GM23338 (cell line): ENCODE measurements around the gene NYAP1. TPM values are rescaled to one million over a fixed set of nuclear protein-coding genes. Genes with fewer than 3 reads are reported as not detected.
A peak's percentile ranks its signal among the peaks of the same experiment; 100 is the strongest.

Experiments
- ATAC-seq: fragments of 200-7000 bp; cut with Tn5 transposase; 3 replicates; pipeline ENCODE4 v1.9.1; 2020
- DNase-seq: peaks from one replicate; pipeline ENCODE4 v3.0.0-alpha.2; 2015; ENCODE audit warnings: low spot score
- H2AFZ ChIP-seq: fragments of 200-600 bp; sonication (generic); 2 replicates; pipeline ENCODE4 v1.8.0; 2016; ENCODE audit warnings: antibody characterized with exemption, mild to moderate bottlenecking, moderate library complexity
- H3F3A ChIP-seq: fragments of 200-600 bp; sonication (generic); replicated peaks from 2 replicates; pipeline ENCODE4 v1.8.0; 2017; ENCODE audit warnings: antibody characterized with exemption, mixed run types, low read depth
- H3K27ac ChIP-seq: fragments of 200-600 bp; sonication (generic); 2 replicates; pipeline ENCODE4 v1.6.1; 2016; ENCODE audit warnings: low read depth
- H3K27me3 ChIP-seq: fragments of 200-600 bp; sonication (generic); 2 replicates; pipeline ENCODE4 v1.8.0; 2016; ENCODE audit warnings: mild to moderate bottlenecking, mixed run types, moderate library complexity; ENCODE audit not compliant: insufficient read depth
- H3K36me3 ChIP-seq: fragments of 200-600 bp; sonication (generic); 2 replicates; pipeline ENCODE4 v1.8.0; 2016; ENCODE audit warnings: mild to moderate bottlenecking; ENCODE audit not compliant: insufficient read depth
- H3K4me1 ChIP-seq: fragments of 200-600 bp; sonication (generic); 2 replicates; pipeline ENCODE4 v1.8.0; 2016; ENCODE audit warnings: mild to moderate bottlenecking, moderate library complexity; ENCODE audit not compliant: insufficient read depth
- H3K4me2 ChIP-seq: fragments of 200-600 bp; sonication (generic); 2 replicates; pipeline ENCODE4 v1.7.1; 2017; ENCODE audit warnings: mixed run types
- H3K4me3 ChIP-seq: fragments of 200-600 bp; sonication (generic); 2 replicates; pipeline ENCODE4 v1.6.1; 2016; ENCODE audit warnings: mixed run types
- H3K79me2 ChIP-seq: fragments of 200-600 bp; sonication (generic); replicated peaks from 2 replicates; pipeline ENCODE4 v1.8.0; 2017; ENCODE audit warnings: mild to moderate bottlenecking; ENCODE audit not compliant: insufficient read depth
- H3K9me2 ChIP-seq: fragments of 200-600 bp; sonication (generic); 2 replicates; pipeline ENCODE4 v1.8.0; 2017; ENCODE audit not compliant: insufficient read depth
- H4K20me1 ChIP-seq: fragments of 200-600 bp; sonication (generic); replicated peaks from 2 replicates; pipeline ENCODE4 v1.8.0; 2017; ENCODE audit warnings: mild to moderate bottlenecking; ENCODE audit not compliant: insufficient read depth
- H3K27ac Mint-ChIP-seq: 2 replicates; pipeline ENCODE4 v1.8.0; 2020; ENCODE audit warnings: inconsistent platforms, mild to moderate bottlenecking, moderate library complexity, mixed read lengths
- H3K27me3 Mint-ChIP-seq: 3 replicates; pipeline ENCODE4 v1.8.0; 2022; ENCODE audit warnings: low read depth, mild to moderate bottlenecking, moderate library complexity, mixed read lengths, inconsistent platforms; ENCODE audit not compliant: insufficient read depth, poor library complexity
- H3K36me3 Mint-ChIP-seq: 3 replicates; pipeline ENCODE4 v1.8.0; 2021; ENCODE audit warnings: low read depth, mild to moderate bottlenecking, inconsistent platforms, moderate library complexity, mixed read lengths
- H3K4me1 Mint-ChIP-seq: 3 replicates; pipeline ENCODE4 v1.8.0; 2020; ENCODE audit warnings: mild to moderate bottlenecking, inconsistent platforms, mixed read lengths
- H3K4me3 Mint-ChIP-seq: 3 replicates; pipeline ENCODE4 v1.8.0; 2021; ENCODE audit warnings: moderate library complexity, mild to moderate bottlenecking, inconsistent platforms, mixed read lengths
- H3K9me3 Mint-ChIP-seq: 3 replicates; pipeline ENCODE4 v1.8.0; 2020; ENCODE audit warnings: moderate library complexity, mild to moderate bottlenecking, inconsistent platforms, mixed read lengths
- CREB1 ChIP-seq: fragments of 250-450 bp; sonication (Bioruptor Pico); IDR thresholded peaks from 2 replicates; pipeline ENCODE4 v1.5.0; 2020; ENCODE audit warnings: low read depth, mild to moderate bottlenecking, moderate library complexity
- EZH2phosphoT487 ChIP-seq: fragments of 200-600 bp; sonication (generic); IDR thresholded peaks from one replicate; pipeline ENCODE4 v1.8.1; 2018; ENCODE audit warnings: antibody characterized with exemption; ENCODE audit not compliant: unreplicated experiment
- JUNB ChIP-seq: IDR thresholded peaks from one replicate; pipeline ENCODE4 v1.6.1; 2016; ENCODE audit warnings: antibody characterized with exemption; ENCODE audit not compliant: unreplicated experiment
- NANOG ChIP-seq: IDR thresholded peaks from 2 replicates; pipeline ENCODE4 v1.6.1; 2016; ENCODE audit warnings: antibody characterized with exemption, borderline replicate concordance
- POLR2AphosphoS5 ChIP-seq: IDR thresholded peaks from 2 replicates; pipeline ENCODE4 v1.6.1; 2016; ENCODE audit warnings: antibody characterized with exemption, low read depth
- ZNF114 ChIP-seq: fragments of 250-450 bp; sonication (Bioruptor Pico); IDR thresholded peaks from 2 replicates; pipeline ENCODE4 v1.5.0; 2020; ENCODE audit warnings: mild to moderate bottlenecking, moderate library complexity
- ZNF331 ChIP-seq: fragments of 250-450 bp; sonication (Bioruptor Pico); IDR thresholded peaks from 2 replicates; pipeline ENCODE4 v1.5.0; 2020; ENCODE audit warnings: low read depth, mild to moderate bottlenecking, moderate library complexity
- polyA plus RNA-seq: library from polyadenylated mRNA; unstranded; fragments of >200 nt; fragmentation: Nextera tagmentation; extraction: Ambion mirVana; gene quantifications from 2 replicates; pipeline ENCODE4 v1.2.1, GENCODE V29; 2016
- total RNA-seq: library from RNA; depleted of rRNA; stranded (reverse); fragments of >200 nt; shearing (Covaris generic); gene quantifications from 2 replicates; pipeline ENCODE4 v1.2.3, GENCODE V29; 2014
- TF ChIP-seq, protein P1 (sequence below), 2 experiments: fragments of 200-600 bp in 1 of 2; sonication (generic) in 1 of 2; conservative IDR thresholded peaks; 2 replicates each; pipeline versions ENCODE4 v1.5.1 to v1.6.1; 2016 to 2017; ENCODE audit warnings: antibody characterized with exemption in 2 of 2, low read depth in 2 of 2, mild to moderate bottlenecking in 2 of 2, moderate library complexity in 1 of 2

NYAP1 gene
- total and polyA plus RNA-seq, 2 experiments from 2014 or later = 0.19 to 4.9 TPM

DNA sequence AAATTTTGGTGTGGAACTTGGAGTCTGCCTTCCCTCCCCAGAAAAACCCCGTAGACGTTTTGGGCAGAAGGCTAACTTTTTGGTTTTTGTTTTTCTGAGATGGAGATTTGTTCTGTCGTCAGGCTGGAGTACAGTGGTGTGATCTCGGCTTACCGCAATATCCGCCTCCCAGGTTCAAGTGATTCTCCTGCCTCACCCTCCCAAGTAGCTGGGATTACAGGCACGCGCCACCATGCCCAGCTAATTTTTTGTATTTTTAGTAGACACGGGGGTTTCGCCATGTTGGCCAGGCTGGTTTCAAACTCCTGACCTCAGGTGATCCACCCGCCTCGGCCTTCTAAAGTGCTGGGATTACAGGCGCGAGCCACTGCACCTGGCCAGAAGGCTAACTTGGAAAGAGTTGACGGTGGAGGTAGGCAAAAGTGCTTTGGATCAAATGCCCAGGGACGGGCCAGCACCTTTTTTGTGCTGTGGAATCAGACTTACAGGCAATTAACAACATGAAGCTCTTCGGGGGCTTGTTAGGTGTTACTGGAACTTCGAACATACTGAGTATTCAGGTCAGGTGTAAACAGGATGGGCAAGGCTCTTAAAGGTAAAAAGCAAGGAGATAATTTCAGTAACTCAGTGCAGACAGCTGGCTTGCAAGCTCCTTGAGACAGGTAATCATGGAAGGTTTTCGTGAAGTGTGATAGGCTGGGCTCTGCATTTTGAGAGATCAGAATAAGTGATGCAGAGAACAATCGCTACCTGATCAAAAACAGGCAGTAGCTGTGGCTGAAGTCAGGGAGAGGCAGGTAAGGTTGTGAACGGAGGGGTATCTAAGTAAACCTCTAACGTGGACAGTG, 49.2 kb upstream of the NYAP1 start:
- H3K36me3 Mint-ChIP-seq = peaks cover 53% of the 10 kb centered on the region
- DNase-seq = no peak
- H3K36me3 ChIP-seq = peaks cover 9% of the 10 kb centered on the region; the same call in 1 of the 2 replicates
- no peak for ATAC-seq
- peaks cover 3% of the 10 kb centered on the region; the same call in 1 of the 2 replicates for H4K20me1 ChIP-seq
- H3K79me2 ChIP-seq = peaks cover 44% of the 10 kb centered on the region
- H3K27ac Mint-ChIP-seq = peak overlapping the region; percentile 96
- peaks cover 39% of the 10 kb centered on the region for H3F3A ChIP-seq
- peak overlapping the region; percentile 98 for H3K4me2 ChIP-seq
- no peaks in the 10 kb centered on the region for H3K9me2 ChIP-seq
- TF ChIP-seq ZNF331 = no peak
- no peak for TF ChIP-seq ZNF114 (CRISPR knock-in tag)
- no peak for TF ChIP-seq CREB1 (CRISPR knock-in tag)
- TF ChIP-seq, protein P1, sequence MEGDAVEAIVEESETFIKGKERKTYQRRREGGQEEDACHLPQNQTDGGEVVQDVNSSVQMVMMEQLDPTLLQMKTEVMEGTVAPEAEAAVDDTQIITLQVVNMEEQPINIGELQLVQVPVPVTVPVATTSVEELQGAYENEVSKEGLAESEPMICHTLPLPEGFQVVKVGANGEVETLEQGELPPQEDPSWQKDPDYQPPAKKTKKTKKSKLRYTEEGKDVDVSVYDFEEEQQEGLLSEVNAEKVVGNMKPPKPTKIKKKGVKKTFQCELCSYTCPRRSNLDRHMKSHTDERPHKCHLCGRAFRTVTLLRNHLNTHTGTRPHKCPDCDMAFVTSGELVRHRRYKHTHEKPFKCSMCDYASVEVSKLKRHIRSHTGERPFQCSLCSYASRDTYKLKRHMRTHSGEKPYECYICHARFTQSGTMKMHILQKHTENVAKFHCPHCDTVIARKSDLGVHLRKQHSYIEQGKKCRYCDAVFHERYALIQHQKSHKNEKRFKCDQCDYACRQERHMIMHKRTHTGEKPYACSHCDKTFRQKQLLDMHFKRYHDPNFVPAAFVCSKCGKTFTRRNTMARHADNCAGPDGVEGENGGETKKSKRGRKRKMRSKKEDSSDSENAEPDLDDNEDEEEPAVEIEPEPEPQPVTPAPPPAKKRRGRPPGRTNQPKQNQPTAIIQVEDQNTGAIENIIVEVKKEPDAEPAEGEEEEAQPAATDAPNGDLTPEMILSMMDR (conservative IDR thresholded peaks at IDR 0.05; ENCODE audit: low read depth in 2 of 2) = no peak
- TF ChIP-seq JUNB = no peak
- no peak for TF ChIP-seq NANOG
- TF ChIP-seq EZH2phosphoT487 = no peak
- TF ChIP-seq POLR2AphosphoS5 = no peak
- H3K27ac ChIP-seq = peak overlapping the region; percentile 83
- H3K4me3 Mint-ChIP-seq = peak overlapping the region; percentile 86
- peaks cover 48% of the 10 kb centered on the region for H3K4me1 Mint-ChIP-seq
- H3K27me3 Mint-ChIP-seq = peaks cover 26% of the 10 kb centered on the region
- no peaks in the 10 kb centered on the region for H3K27me3 ChIP-seq
- peaks cover 29% of the 10 kb centered on the region; the same call in 1 of the 2 replicates for H3K4me1 ChIP-seq
- H3K9me3 Mint-ChIP-seq = peaks cover 1% of the 10 kb centered on the region
- no peak overlapping the region for H2AFZ ChIP-seq
- H3K4me3 ChIP-seq = peak overlapping the region; percentile 70

DNA sequence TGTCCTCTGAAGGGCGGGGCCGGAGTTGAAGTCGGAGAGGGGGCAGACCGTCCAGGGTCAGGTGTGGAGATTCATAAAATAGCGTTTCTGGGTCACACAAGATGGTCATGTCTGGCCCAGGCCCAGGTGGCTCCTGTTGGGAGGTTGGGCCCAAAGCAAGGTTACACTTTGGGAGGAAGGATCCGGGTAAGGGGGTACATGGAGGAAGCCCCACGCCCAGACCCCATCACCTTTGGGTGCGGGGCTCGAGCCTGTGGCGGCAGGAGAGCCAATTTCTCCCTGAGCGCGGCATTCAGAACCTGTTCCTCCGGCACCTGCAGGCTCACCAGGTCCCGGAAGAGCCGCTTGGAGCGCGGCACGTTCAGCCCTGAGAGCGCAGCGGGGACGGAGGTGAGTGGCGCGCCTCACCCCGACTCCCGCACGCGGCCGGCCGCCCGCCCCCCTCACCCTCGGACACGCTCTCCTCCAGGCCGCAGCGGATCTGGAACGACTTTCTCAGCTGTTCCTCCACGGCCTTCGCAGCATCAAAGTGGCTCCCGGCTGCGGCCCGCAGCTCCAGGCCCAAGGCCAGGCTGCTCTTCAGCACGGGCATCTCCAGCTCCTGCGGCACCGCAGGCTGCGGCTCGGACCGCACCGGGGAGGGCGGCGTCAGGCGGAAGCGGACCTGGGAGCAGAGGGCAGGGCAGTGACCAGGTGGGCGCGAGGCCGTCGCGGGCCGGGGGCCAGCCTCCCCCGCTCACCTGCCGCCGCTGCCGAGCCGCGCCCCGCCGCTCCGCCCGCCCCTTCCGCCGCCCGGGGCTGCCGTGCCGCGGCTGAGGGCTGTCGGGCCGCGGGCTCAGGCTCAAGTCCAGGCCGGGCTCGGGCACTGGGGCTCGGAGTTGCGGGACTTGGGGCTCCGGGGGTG, 48.1 kb upstream of the NYAP1 start:
- H3K4me1 Mint-ChIP-seq = peaks cover 45% of the 10 kb centered on the region
- H3K4me3 Mint-ChIP-seq = peak overlapping the region; percentile 88
- DNase-seq (peak; percentile 64), ATAC-seq (peak; percentile 43)
- Histone ChIP-seq H3K4me2 (peak overlapping the region; percentile 98), H3K36me3 (peaks cover 9% of the 10 kb centered on the region; the same call in 1 of the 2 replicates), H3K27me3 (no peaks in the 10 kb centered on the region), H2AFZ (no peak overlapping the region), H3K4me1 (peaks cover 28% of the 10 kb centered on the region; the same call in 1 of the 2 replicates), H4K20me1 (peaks cover 3% of the 10 kb centered on the region; the same call in 1 of the 2 replicates), H3K79me2 (peaks cover 39% of the 10 kb centered on the region), H3K27ac (peak overlapping the region; percentile 83), H3F3A (peaks cover 39% of the 10 kb centered on the region), H3K4me3 (peak overlapping the region; percentile 70), H3K9me2 (no peaks in the 10 kb centered on the region)
- TF ChIP-seq EZH2phosphoT487 (no peak), POLR2AphosphoS5 (peak; percentile 75)
- H3K27ac Mint-ChIP-seq = peak overlapping the region; percentile 96
- H3K9me3 Mint-ChIP-seq = no peaks in the 10 kb centered on the region; the same call in 2 of the 3 replicates
- H3K27me3 Mint-ChIP-seq = peaks cover 19% of the 10 kb centered on the region
- H3K36me3 Mint-ChIP-seq = peaks cover 47% of the 10 kb centered on the region
